B cell (primary cell): ENCODE measurements around the gene TMEM134. TPM values are rescaled to one million over a fixed set of nuclear protein-coding genes. Genes with fewer than 3 reads are reported as not detected.

Experiments used
- ATAC-seq: fragments of 200-7000 bp; cut with Tn5 transposase; one replicate; pipeline ENCODE4 v1.10.0; 2021; ENCODE audit warnings: low read depth, mild to moderate bottlenecking, moderate number of reproducible peaks, moderate library complexity
- CTCF ChIA-PET: fragments of 350-600 bp; sonication (Branson Sonifier 250); formaldehyde crosslinking; loops from one replicate; lab custom pipeline; 2021; ENCODE audit warnings: antibody characterized with exemption, inconsistent platforms; lab: Charles Lee
- POLR2A ChIA-PET: fragments of 350-600 bp; sonication (Branson Sonifier 250); formaldehyde crosslinking; loops from one replicate; lab custom pipeline; 2021; ENCODE audit warnings: antibody characterized with exemption; lab: Charles Lee
- DNase-seq: peaks from one replicate; pipeline ENCODE4 v3.0.0; 2013
- H2AFZ ChIP-seq: 2 replicates; pipeline ENCODE4 v1.6.1; 2012; ENCODE audit warnings: mild to moderate bottlenecking, low read depth, low read length; ENCODE audit not compliant: insufficient read depth, poor library complexity, severe bottlenecking
- H3K27ac ChIP-seq, 2 donors: 1 replicate in 1 of 2; 2 replicates in 1 of 2; pipeline ENCODE4 v1.5.1; 2012 to 2013; ENCODE audit warnings: low read length in 2 of 2, mild to moderate bottlenecking in 2 of 2, moderate library complexity in 1 of 2
- H3K27me3 ChIP-seq, 4 experiments: fragments of 200-600 bp in 1 of 4; sonication (generic) in 1 of 4; replicated peaks in 1 of 4; 1 replicate in 2 of 4; 2 replicates in 2 of 4; pipeline versions ENCODE4 v1.6.1 to v1.7.0; 2013 to 2016; ENCODE audit warnings: low read length in 3 of 4, mild to moderate bottlenecking in 2 of 4, mixed read lengths in 1 of 4, moderate library complexity in 1 of 4; ENCODE audit not compliant: insufficient read depth in 4 of 4, control insufficient read depth in 3 of 4; ENCODE audit errors: control extremely low read depth in 1 of 4
- H3K36me3 ChIP-seq, 2 experiments: replicated peaks in 1 of 2; 1 replicate in 1 of 2; 2 replicates in 1 of 2; pipeline versions ENCODE4 v1.6.1 to v1.7.1; 2013; ENCODE audit warnings: low read length in 1 of 2; ENCODE audit not compliant: insufficient read depth in 2 of 2, control insufficient read depth in 1 of 2; ENCODE audit errors: control extremely low read depth in 1 of 2, extremely low read depth in 1 of 2
- H3K4me1 ChIP-seq, 2 donors: fragments of 200-600 bp in 1 of 2; sonication (generic) in 1 of 2; 1 replicate in 1 of 2; 2 replicates in 1 of 2; pipeline versions ENCODE4 v1.5.1 to v1.6.1; 2013 to 2017; ENCODE audit warnings: low read length in 2 of 2; ENCODE audit not compliant: control insufficient read depth in 2 of 2, insufficient read depth in 2 of 2
- H3K4me2 ChIP-seq: replicated peaks from 2 replicates; pipeline ENCODE3; 2012; ENCODE audit warnings: mild to moderate bottlenecking, low read depth, low read length; ENCODE audit not compliant: poor library complexity, severe bottlenecking
- H3K4me3 ChIP-seq, 5 experiments: fragments of 200-600 bp in 1 of 5; sonication (generic) in 1 of 5; 1 replicate in 3 of 5; 2 replicates in 2 of 5; pipeline versions ENCODE4 v1.5.1 to v1.7.0; 2011 to 2016; ENCODE audit warnings: low read length in 4 of 5, mild to moderate bottlenecking in 4 of 5, low read depth in 2 of 5, control low read depth in 1 of 5, moderate library complexity in 1 of 5; ENCODE audit not compliant: insufficient read depth in 1 of 5; ENCODE audit errors: control extremely low read depth in 1 of 5, extremely low read depth in 1 of 5
- H3K79me2 ChIP-seq: fragments of 200-600 bp; sonication (generic); one replicate; pipeline ENCODE4 v1.6.0; 2016; ENCODE audit warnings: low read length; ENCODE audit not compliant: control insufficient read depth, insufficient read depth
- H3K9ac ChIP-seq: fragments of 200-600 bp; sonication (generic); 2 replicates; pipeline ENCODE4 v1.6.1; 2017; ENCODE audit warnings: mild to moderate bottlenecking, low read length, moderate library complexity
- H3K9me3 ChIP-seq, 3 donors: one replicate each; pipeline versions ENCODE4 v1.6.1 to v1.7.1; 2013; ENCODE audit warnings: low read length in 2 of 3; ENCODE audit not compliant: control insufficient read depth in 2 of 3, insufficient read depth in 1 of 3; ENCODE audit errors: control extremely low read depth in 1 of 3
- H4K20me1 ChIP-seq: 2 replicates; pipeline ENCODE4 v1.6.0; 2012; ENCODE audit warnings: mild to moderate bottlenecking, low read length; ENCODE audit not compliant: insufficient read depth, control insufficient read depth, poor library complexity, severe bottlenecking
- H3K27ac Mint-ChIP-seq: one replicate; pipeline ENCODE4 v1.8.0; 2021; ENCODE audit warnings: mixed read lengths
- H3K27me3 Mint-ChIP-seq: one replicate; pipeline ENCODE4 v1.8.0; 2021; ENCODE audit warnings: mixed read lengths
- H3K4me1 Mint-ChIP-seq: one replicate; pipeline ENCODE4 v1.8.0; 2021; ENCODE audit warnings: mixed read lengths
- H3K4me3 Mint-ChIP-seq: one replicate; pipeline ENCODE4 v1.8.0; 2021; ENCODE audit warnings: mixed read lengths
- H3K9me3 Mint-ChIP-seq: one replicate; pipeline ENCODE4 v1.8.0; 2022; ENCODE audit warnings: mixed read lengths; ENCODE audit not compliant: insufficient read depth
- CTCF ChIP-seq: fragments of 200-600 bp; IDR thresholded peaks from one replicate; pipeline ENCODE4 v1.8.0; 2022; ENCODE audit warnings: antibody characterized with exemption, mild to moderate bottlenecking
- EZH2 ChIP-seq: IDR thresholded peaks from 2 replicates; pipeline ENCODE4 v1.6.1; 2012; ENCODE audit warnings: borderline replicate concordance, low read depth, mild to moderate bottlenecking, moderate library complexity, low read length; ENCODE audit not compliant: insufficient read depth, poor library complexity, severe bottlenecking
- WGBS: methylation state at CpG from one replicate; pipeline ENCODE4 v1.1.5; 2013; ENCODE audit warnings: missing lambda C conversion rate; ENCODE audit not compliant: insufficient coverage; 5-methylcytosine and 5-hydroxymethylcytosine counted together
- intact Hi-C: fragments of 100-400 bp; cut with micrococcal nuclease; formaldehyde crosslinking; loops from one replicate; pipeline ENCODE4 v1.10.0; 2022
- polyA plus RNA-seq: library from polyadenylated mRNA; depleted of rRNA; stranded (reverse); fragments of >200 nt; gene quantifications from 2 replicates; pipeline ENCODE4 v1.2.3, GENCODE V29; 2012
- total RNA-seq, 2 donors: library from RNA; stranded (reverse); fragments of 120-200 nt in 1 of 2; gene quantifications; 1 replicate in 1 of 2; 2 replicates in 1 of 2; pipeline versions ENCODE4 v1.2.3 to v1.2.4, GENCODE V29; 2013 to 2022

The TMEM134 gene
- total and polyA plus RNA-seq, 2 donors (not counting 1 experiment from before 2014, with no cell fraction given) = 167 to 197 TPM

- intact Hi-C loops = no loop called here
- H3K9ac ChIP-seq = no peak overlapping the region
Observed at GRCh38 chr11:67492801-67493547, 23.9 kb upstream of the TMEM134 start.

More at GRCh38 chr11:67492801-67493547, 23.9 kb upstream of the TMEM134 start:
- Histone ChIP-seq H3K36me3 (peaks cover 0 to 86% of the 10 kb centered on the region in 2 experiments), H3K9me3 (no peaks in the 10 kb centered on the region), H3K27ac (no peak overlapping the region), H2AFZ (no peak overlapping the region), H3K79me2 (peaks cover 28% of the 10 kb centered on the region), H3K4me1 (peaks cover 0 to 3% of the 10 kb centered on the region in 2 donors), H3K27me3 (no peaks in the 10 kb centered on the region), H3K4me2 (no peak overlapping the region), H4K20me1 (peaks cover 59% of the 10 kb centered on the region), H3K4me3 (no peak overlapping the region)
- H3K4me1 Mint-ChIP-seq = peaks cover 4% of the 10 kb centered on the region
- DNase-seq (no peak), ATAC-seq (no peak)
- ChIA-PET CTCF (interaction anchor here (0.7 to 0.9 kb wide), 2 partner anchors 102 to 104 kb away, joined by 3 read pairs; partner anchors contain the start of gene RAD9A), POLR2A (interaction anchor here (0.6 to 1.0 kb wide), 3 partner anchors 80 to 142 kb away, joined by 3 read pairs; partner anchors contain the start of gene PPP1CA)
- TF ChIP-seq EZH2 (no peak), CTCF (no peak)
- no peak overlapping the region for H3K27ac Mint-ChIP-seq
- H3K9me3 Mint-ChIP-seq = no peaks in the 10 kb centered on the region
- H3K27me3 Mint-ChIP-seq = no peaks in the 10 kb centered on the region
- WGBS = 87% methylated on average over 45 of the region's 46 CpGs
- no peak overlapping the region for H3K4me3 Mint-ChIP-seq
